ENCODE data around the gene TCF4. TPM values are rescaled to one million over a fixed set of nuclear protein-coding genes. Genes with fewer than 3 reads are reported as not detected.

Gene TCF4
- total and polyA plus RNA-seq, 2 of the 13 experiments (the other 11 are each of a cell fraction or from before 2014, with no cell fraction given), result not detected

DNA sequence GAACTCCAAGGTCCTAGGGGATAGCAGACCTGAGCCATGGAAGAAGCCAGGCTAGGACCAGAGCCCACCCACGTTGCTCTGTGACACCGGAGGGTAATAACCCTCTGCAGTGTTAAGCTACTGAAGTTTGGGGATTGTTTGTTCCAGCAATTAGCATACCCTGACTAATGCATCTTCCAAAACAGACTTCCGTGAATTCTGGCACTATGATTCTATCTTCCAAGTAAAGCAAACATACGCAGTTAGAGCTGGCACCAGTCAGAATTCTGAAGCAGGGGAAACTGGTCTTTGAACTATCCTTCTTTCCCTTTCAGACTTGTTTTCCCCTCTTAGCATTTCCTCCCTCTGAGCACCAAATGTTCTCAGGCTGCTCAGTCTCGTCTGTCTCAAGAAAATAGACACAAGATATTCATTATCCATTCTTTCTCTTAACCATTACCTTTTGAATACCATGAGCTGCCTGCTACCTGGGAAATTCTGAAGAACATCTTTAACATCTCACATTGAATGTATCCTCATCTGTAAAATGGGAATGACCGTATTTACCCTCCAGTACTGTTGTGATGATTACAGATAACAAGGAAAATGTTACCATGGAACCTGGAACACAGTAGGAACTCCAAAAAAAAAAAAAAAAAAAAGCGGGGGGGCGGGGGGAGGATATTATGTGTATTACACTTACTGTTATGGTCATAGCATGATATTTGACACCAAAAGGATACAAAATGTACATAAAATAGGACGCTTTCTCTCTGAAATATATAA is 108.2 kb downstream of the TCF4 start:
- DNase-seq (ENCODE audit: low spot score) (no peak), ATAC-seq (no peak), FAIRE-seq (no peak)
- Histone ChIP-seq H4K20me1 (ENCODE audit: insufficient read depth, low read length) (no peaks in the 10 kb centered on the region), H3K4me3 (replicated peaks in 1 of 3; ENCODE audit: insufficient read depth in 1 of 3, low read depth in 2 of 3, low read length in 3 of 3) (no peak overlapping the region), H3K4me1 (ENCODE audit: insufficient read depth, low read length) (no peaks in the 10 kb centered on the region), H3K79me2 (ENCODE audit: insufficient read depth, low read length) (no peaks in the 10 kb centered on the region), H3K9ac (ENCODE audit: insufficient read depth, low read depth, low read length) (no peak overlapping the region), H3K27ac (ENCODE audit: extremely low read length, insufficient read depth, low read length) (no peak overlapping the region), H3K9me3 (ENCODE audit: low read length) (no peaks in the 10 kb centered on the region), H3K4me2 (ENCODE audit: low read depth, low read length) (no peak overlapping the region), H2AFZ (ENCODE audit: low read length) (no peak overlapping the region), H3K27me3 (ENCODE audit: control insufficient read depth in 1 of 2, insufficient read depth in 2 of 2, low read length in 2 of 2) (no peaks in the 10 kb centered on the region; a peak in 1 of 5 replicates), H3K36me3 (replicated peaks in 1 of 2; ENCODE audit: control insufficient read depth in 1 of 2, insufficient read depth in 2 of 2, low read length in 2 of 2) (no peaks in the 10 kb centered on the region)
- WGBS (ENCODE audit: low lambda C conversion rate), result 12% methylated on average over 9 of the region's 9 CpGs
- no peak for TF ChIP-seq JUN (CRISPR knock-in tag; IDR thresholded peaks at IDR 0.05)
- TF ChIP-seq, protein P1, sequence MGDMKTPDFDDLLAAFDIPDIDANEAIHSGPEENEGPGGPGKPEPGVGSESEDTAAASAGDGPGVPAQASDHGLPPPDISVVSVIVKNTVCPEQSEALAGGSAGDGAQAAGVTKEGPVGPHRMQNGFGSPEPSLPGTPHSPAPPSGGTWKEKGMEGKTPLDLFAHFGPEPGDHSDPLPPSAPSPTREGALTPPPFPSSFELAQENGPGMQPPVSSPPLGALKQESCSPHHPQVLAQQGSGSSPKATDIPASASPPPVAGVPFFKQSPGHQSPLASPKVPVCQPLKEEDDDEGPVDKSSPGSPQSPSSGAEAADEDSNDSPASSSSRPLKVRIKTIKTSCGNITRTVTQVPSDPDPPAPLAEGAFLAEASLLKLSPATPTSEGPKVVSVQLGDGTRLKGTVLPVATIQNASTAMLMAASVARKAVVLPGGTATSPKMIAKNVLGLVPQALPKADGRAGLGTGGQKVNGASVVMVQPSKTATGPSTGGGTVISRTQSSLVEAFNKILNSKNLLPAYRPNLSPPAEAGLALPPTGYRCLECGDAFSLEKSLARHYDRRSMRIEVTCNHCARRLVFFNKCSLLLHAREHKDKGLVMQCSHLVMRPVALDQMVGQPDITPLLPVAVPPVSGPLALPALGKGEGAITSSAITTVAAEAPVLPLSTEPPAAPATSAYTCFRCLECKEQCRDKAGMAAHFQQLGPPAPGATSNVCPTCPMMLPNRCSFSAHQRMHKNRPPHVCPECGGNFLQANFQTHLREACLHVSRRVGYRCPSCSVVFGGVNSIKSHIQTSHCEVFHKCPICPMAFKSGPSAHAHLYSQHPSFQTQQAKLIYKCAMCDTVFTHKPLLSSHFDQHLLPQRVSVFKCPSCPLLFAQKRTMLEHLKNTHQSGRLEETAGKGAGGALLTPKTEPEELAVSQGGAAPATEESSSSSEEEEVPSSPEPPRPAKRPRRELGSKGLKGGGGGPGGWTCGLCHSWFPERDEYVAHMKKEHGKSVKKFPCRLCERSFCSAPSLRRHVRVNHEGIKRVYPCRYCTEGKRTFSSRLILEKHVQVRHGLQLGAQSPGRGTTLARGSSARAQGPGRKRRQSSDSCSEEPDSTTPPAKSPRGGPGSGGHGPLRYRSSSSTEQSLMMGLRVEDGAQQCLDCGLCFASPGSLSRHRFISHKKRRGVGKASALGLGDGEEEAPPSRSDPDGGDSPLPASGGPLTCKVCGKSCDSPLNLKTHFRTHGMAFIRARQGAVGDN (CRISPR knock-in tag; IDR thresholded peaks at IDR 0.05), result no peak
- no peak for TF ChIP-seq ZNF615 (CRISPR knock-in tag; IDR thresholded peaks at IDR 0.05; ENCODE audit: borderline replicate concordance)
- no peak for TF ChIP-seq NFE2 (CRISPR knock-in tag; IDR thresholded peaks at IDR 0.05)
- TF ChIP-seq MLLT10 (CRISPR knock-in tag; IDR thresholded peaks at IDR 0.05), result no peak
- no peak for TF ChIP-seq ZBTB14 (CRISPR knock-in tag; IDR thresholded peaks at IDR 0.05)
- no peak for TF ChIP-seq GLI4 (CRISPR knock-in tag; IDR thresholded peaks at IDR 0.05; ENCODE audit: borderline replicate concordance)
- TF ChIP-seq PCBP1 (IDR thresholded peaks at IDR 0.05; ENCODE audit: borderline replicate concordance, low read depth, low read length), result no peak
- no peak for TF ChIP-seq MED1 (CRISPR knock-in tag; IDR thresholded peaks at IDR 0.05)
- no peak for TF ChIP-seq TBL1XR1 (IDR thresholded peaks at IDR 0.05; ENCODE audit: borderline replicate concordance, low read length, partially characterized antibody)
- no peak for TF ChIP-seq ZNF761 (CRISPR knock-in tag; conservative IDR thresholded peaks at IDR 0.05)
- no peak for TF ChIP-seq ZBTB44 (CRISPR knock-in tag; IDR thresholded peaks at IDR 0.05)
- TF ChIP-seq KDM5A (IDR thresholded peaks at IDR 0.05; ENCODE audit: borderline replicate concordance, low read length), result no peak
- TF ChIP-seq ZNF552 (CRISPR knock-in tag; IDR thresholded peaks at IDR 0.05; ENCODE audit: borderline replicate concordance), result no peak
- in situ Hi-C loops (cut with HindIII; ENCODE audit: extremely low pct_ligation_motif_present, low pct_unique_long_range_greater_than_20kb) (no loop called here), intact Hi-C loops (cut with micrococcal nuclease; ENCODE audit: unreplicated experiment) (no loop called here)
- no TSS peak for BruUV-seq (replicated peaks)
- ChIA-PET CTCF (ENCODE audit: low intra/inter-chr PET ratio, low total read pairs) (no interaction called here), POLR2A (no interaction called here)

Measured in HepG2 (cell line).